ENCODE results near the gene PLIN5. TPM values are rescaled to one million over a fixed set of nuclear protein-coding genes. Genes with fewer than 3 reads are reported as not detected.

The PLIN5 gene
- total RNA-seq, 1 experiment from 2014 or later, result 1.3 TPM

DNA sequence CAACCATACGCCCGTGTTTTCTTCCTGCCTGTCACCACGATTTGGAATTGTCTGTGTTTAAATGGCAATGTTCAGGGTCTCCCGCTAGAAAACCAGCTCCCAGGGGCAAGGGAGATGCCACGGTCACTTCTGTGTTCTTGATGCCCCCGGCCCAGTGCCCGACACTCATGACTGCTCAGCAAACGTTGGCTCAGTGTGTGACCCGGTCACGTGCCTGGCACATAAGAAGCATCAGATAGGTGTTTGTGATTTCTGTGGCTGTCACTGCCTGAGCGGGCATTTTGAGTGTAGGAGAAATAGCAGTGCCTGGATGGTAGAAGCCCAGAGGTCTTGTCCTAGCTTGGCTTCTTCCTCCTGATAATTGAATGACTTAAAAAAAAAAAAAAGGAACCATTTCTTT is 47.5 kb downstream of the PLIN5 start:
- no peak for DNase-seq (ENCODE audit: low read depth)

DNA sequence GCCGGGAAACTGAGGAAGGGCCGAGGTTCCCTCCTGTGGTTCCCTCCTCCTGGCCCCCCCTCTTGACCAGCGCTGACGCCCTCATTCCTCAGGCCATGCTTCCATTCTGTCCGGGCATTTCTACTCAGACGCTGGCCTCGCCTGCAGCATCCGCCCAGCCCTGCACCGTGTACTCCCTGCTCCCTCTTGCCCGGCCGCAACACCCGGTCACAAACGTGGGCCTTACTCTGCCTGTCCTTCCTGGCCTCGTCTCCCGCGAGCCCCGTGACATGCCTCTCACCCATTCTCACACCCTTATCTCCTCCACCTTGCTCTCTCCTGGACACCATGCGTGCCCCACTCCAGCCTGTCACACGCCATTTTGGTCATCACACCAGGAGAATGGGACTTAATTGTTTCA is 51.6 kb downstream of the PLIN5 start:
- no peak for DNase-seq (ENCODE audit: low read depth)

DNA sequence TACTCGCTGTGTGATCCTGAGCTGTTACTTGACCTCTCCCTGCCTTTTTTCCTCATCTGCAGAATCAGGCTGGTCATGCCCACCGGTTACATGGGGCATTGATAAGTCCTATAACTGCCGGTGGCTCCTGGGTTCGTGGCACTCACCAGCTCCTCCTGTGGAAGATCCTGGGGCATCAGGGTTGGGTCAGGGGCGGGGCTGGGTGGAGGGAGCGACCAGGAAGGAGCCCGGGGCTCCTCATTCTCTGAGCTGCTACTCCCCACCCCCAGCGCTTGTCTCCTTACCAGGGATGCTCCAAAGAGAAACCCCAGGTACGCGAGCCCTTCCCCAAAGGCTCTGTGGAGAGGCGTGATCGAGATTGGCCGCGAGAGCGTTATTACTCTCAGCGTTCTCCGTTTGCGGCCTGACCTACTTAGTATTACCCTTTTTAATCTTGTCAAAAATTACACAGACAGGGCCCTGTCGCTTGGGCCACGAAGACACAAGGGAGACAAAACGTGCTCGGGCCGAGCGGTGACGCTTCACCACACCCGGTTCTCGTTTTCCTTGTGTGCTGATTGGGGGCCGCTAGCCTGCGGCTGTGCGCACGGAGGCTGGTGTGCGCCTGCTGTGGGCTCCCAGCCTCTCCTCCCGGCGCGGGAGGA is 52.2 kb downstream of the PLIN5 start:
- DNase-seq (ENCODE audit: low read depth), result no peak

DNA sequence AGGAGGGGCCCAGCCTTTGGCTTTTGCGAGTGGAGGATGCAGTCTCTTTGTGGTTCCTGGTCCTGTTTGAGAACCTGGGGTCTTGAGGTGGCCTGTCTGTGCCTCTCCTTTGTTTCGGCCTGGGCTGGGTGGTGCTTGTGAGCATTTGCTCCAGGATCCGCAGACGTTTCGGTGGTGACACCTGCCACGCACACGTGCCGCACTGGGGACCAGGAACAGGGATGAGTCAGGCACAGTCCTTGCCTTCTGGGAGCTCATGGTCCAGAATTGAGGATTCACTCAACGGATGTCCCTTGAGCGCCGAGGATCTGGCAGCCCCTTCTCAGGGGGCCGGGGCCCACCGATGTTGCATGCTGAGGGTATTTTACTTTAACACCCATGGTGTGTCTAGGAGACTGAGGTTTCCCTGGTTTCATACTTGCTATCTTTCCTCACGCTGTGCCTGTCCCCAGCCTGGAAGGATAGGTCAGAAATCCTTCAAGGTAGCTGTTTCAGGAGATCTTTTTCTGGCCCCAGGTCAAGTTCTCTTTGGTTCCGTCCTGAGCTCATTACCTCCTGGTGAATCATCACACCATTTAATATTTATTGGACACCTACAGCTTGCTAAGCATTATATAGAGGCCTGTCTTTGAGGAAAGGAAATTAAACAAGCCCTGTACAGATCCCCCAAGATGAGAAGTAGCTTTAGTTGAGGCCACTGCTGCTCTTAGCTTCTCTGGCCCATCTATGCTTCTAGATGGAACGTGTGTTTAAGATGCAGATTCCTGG is 57.8 kb downstream of the PLIN5 start:
- no peak for DNase-seq (ENCODE audit: low read depth)

DNA sequence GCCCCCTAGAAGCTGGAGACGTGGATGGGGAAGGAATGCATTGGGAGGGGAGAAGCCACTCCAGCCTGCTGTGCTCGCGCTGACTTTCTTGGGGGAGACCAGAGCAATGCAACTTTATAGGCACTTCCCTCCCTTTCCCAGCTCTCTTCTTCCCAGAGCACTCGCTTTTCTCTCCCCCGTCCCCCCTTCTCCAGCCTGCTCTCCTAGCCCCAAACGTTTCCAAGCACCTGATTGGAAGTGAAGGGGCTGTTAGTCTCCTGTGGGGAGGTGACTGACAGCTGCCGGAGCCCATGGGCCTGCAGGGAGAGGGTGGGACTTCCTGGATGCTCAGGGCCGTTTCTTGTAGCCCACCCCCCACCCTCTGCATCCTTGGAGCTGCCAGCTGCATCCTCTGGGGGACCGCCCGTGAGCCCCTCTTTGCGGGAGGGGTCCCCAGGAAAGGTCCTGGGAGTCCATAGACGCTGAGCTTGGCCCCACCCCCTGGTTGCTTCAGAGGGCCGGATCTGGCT is 60.5 kb downstream of the PLIN5 start:
- peak; percentile 59 for DNase-seq (ENCODE audit: low read depth)

DNA sequence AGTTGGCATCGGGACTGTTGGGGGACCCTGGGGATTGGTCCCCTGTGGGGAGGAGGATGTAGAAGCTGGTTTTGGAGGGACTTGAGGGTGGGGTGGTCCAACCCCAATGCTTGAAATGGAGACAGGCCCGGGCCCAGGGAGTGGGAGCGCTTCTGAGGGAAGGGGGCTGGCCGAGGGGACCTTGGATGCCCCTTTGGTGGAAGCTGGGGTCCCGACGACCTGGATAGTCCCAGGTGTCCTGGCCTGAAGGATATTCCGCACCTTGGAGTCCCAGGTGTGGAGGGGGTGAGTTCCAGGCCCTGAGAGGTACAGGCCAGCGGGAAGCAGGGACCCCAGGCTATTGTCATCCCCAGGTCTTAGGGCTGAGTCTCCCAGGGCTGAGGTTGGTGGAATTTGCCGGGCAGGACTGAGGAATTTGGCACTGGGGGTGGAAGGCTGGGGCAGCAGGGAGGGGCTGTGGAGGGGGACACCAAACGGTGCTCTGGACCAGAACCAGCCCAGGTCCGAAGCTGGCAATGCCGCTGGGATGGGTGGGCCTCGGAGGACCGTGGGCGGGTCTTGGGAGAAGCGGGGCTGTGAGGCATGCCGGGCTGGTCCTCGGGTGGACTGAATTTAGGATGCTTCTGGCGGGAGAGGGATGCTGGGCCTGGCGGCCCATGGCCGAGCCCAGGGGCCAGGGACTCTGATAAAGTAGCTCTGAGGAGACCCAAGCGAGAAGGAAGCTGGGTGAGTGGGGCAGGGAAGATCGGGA is 61.1 kb downstream of the PLIN5 start:
- no peak for DNase-seq (ENCODE audit: low read depth)

DNA sequence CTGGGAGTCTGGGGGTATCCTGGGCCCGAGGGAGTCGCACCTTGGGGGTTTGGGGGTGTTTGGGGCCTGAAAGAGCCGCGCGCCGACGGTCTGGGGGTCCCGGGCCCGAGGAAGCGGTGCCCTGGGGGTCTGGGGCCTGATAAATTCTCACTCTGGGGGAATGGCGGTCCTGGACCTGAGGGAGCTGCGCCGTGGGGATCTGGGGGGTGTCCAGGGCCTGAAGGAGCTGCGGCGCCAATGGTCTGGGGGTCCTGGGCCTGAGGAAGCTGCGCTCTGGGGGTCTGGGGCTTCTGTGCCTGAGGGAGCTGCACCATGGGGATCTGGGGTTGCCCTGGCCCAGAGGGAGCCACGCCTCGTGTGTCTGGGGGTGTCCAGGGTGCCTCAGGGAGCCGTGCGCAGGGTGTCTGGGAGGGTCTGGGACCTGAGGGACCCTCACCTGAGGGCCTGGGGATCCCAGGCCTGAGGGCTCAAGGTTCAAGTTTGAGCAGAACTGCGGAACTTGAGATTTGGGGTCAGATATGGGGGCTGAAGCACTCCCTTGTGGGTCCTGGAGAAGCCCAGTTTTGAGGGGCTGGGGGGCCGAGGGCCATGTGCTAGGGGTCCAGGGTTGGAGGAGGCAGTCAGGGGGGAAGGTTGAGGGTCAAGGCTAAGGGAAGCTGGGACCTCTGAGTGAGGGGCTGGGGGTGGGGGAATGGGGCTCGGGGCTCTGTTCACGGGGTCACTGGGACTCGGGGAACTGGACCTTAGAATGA is 61.8 kb downstream of the PLIN5 start:
- DNase-seq (ENCODE audit: low read depth), result no peak

Other genes starting within 250 kb of the PLIN5 start
- gene TMIGD2, start 232.8 kb downstream of the PLIN5 start, total RNA-seq (2014; rRNA removed; shearing (Covaris generic)), result not detected in 2 replicates
- 28.3 and 47.4 TPM in 2 replicates for gene FSD1, start 230.6 kb downstream of the PLIN5 start, total RNA-seq (2014; rRNA removed; shearing (Covaris generic))
- 28.9 and 35.7 TPM in 2 replicates for gene STAP2, start 196.4 kb downstream of the PLIN5 start, total RNA-seq (2014; rRNA removed; shearing (Covaris generic))
- 0.95 and 2.5 TPM in 2 replicates for gene MPND, start 191.7 kb downstream of the PLIN5 start, total RNA-seq (2014; rRNA removed; shearing (Covaris generic))
- 44.3 and 52.8 TPM in 2 replicates for gene SH3GL1, start 134.7 kb downstream of the PLIN5 start, total RNA-seq (2014; rRNA removed; shearing (Covaris generic))
- gene CHAF1A, start 132.6 kb downstream of the PLIN5 start, total RNA-seq (2014; rRNA removed; shearing (Covaris generic)), result 39.7 and 55.8 TPM in 2 replicates
- gene UBXN6, start 77.4 kb downstream of the PLIN5 start, total RNA-seq (2014; rRNA removed; shearing (Covaris generic)), result 57.9 and 72.7 TPM in 2 replicates
- 57.4 and 79.1 TPM in 2 replicates for gene HDGFL2, start 62.9 kb downstream of the PLIN5 start, total RNA-seq (2014; rRNA removed; shearing (Covaris generic))
- 0.57 and 0.69 TPM in 2 replicates for gene PLIN4, start 16.7 kb downstream of the PLIN5 start, total RNA-seq (2014; rRNA removed; shearing (Covaris generic))
- 0.03 and 0.69 TPM in 2 replicates for gene LRG1, start 4.8 kb upstream of the PLIN5 start, total RNA-seq (2014; rRNA removed; shearing (Covaris generic))
- gene SEMA6B, start 24.5 kb upstream of the PLIN5 start, total RNA-seq (2014; rRNA removed; shearing (Covaris generic)), result 2.3 and 3.2 TPM in 2 replicates
- gene TNFAIP8L1, start 104.3 kb upstream of the PLIN5 start, total RNA-seq (2014; rRNA removed; shearing (Covaris generic)), result 6.5 and 6.8 TPM in 2 replicates
- 154 and 171 TPM in 2 replicates for gene MYDGF, start 135.1 kb upstream of the PLIN5 start, total RNA-seq (2014; rRNA removed; shearing (Covaris generic))
- 77.1 and 109 TPM in 2 replicates for gene DPP9, start 188.6 kb upstream of the PLIN5 start, total RNA-seq (2014; rRNA removed; shearing (Covaris generic))

Data from Daoy (cell line).